H9 (cell line): Measurements from ENCODE around the gene ANKRD16. TPM values are rescaled to one million over a fixed set of nuclear protein-coding genes. Genes with fewer than 3 reads are reported as not detected.

Experiments used
- DNase-seq: peaks from one replicate; pipeline ENCODE4 v3.0.0-alpha.2; 2017
- H2AFZ ChIP-seq: one replicate; pipeline ENCODE4 v1.6.1; 2013; ENCODE audit warnings: mild to moderate bottlenecking, low read length, control low read depth, moderate library complexity
- H2AK5ac ChIP-seq: 2 replicates; pipeline ENCODE4 v1.6.1; 2013; ENCODE audit warnings: low read length, control low read depth, mixed read lengths; ENCODE audit not compliant: insufficient read length
- H2BK120ac ChIP-seq: one replicate; pipeline ENCODE4 v1.6.1; 2013; ENCODE audit warnings: low read depth, mild to moderate bottlenecking, low read length, control low read depth, inconsistent platforms; ENCODE audit not compliant: poor library complexity, severe bottlenecking
- H2BK12ac ChIP-seq: 2 replicates; pipeline ENCODE4 v1.6.1; 2013; ENCODE audit warnings: low read length, control low read depth, mixed read lengths, low read depth; ENCODE audit not compliant: insufficient read length
- H2BK15ac ChIP-seq: 2 replicates; pipeline ENCODE4 v1.6.1; 2013; ENCODE audit warnings: low read depth, low read length, control low read depth
- H2BK20ac ChIP-seq: one replicate; pipeline ENCODE4 v1.6.1; 2013; ENCODE audit warnings: low read depth, mild to moderate bottlenecking, low read length, control low read depth, inconsistent platforms; ENCODE audit not compliant: poor library complexity, severe bottlenecking
- H2BK5ac ChIP-seq: 2 replicates; pipeline ENCODE4 v1.6.1; 2013; ENCODE audit warnings: low read length, control low read depth, mixed read lengths; ENCODE audit not compliant: insufficient read length
- H3K14ac ChIP-seq: 2 replicates; pipeline ENCODE4 v1.6.1; 2013; ENCODE audit warnings: low read length, control low read depth; ENCODE audit not compliant: insufficient read depth
- H3K18ac ChIP-seq: 2 replicates; pipeline ENCODE4 v1.6.1; 2013; ENCODE audit warnings: low read depth, mild to moderate bottlenecking, mixed read lengths, low read length, control low read depth; ENCODE audit not compliant: insufficient read length
- H3K23ac ChIP-seq: 2 replicates; pipeline ENCODE4 v1.6.1; 2013; ENCODE audit warnings: low read length, control low read depth, mixed read lengths, low read depth; ENCODE audit not compliant: insufficient read length
- H3K23me2 ChIP-seq: 2 replicates; pipeline ENCODE4 v1.6.1; 2013; ENCODE audit warnings: low read depth, mild to moderate bottlenecking, mixed read lengths, low read length, control low read depth; ENCODE audit not compliant: insufficient read length, poor library complexity, severe bottlenecking
- H3K27ac ChIP-seq: 2 replicates; pipeline ENCODE4 v1.5.1; 2013; ENCODE audit warnings: low read length, control low read depth, mixed read lengths, low read depth; ENCODE audit not compliant: insufficient read length
- H3K27me3 ChIP-seq: 2 replicates; pipeline ENCODE4 v1.6.1; 2013; ENCODE audit warnings: low read length, control low read depth, inconsistent platforms; ENCODE audit not compliant: insufficient read depth
- H3K4ac ChIP-seq: 2 replicates; pipeline ENCODE4 v1.6.1; 2013; ENCODE audit warnings: low read depth, mild to moderate bottlenecking, control low read depth, inconsistent platforms, low read length, moderate library complexity
- H3K4me1 ChIP-seq: 2 replicates; pipeline ENCODE4 v1.6.1; 2013; ENCODE audit warnings: low read length, control low read depth, inconsistent platforms; ENCODE audit not compliant: insufficient read depth
- H3K4me2 ChIP-seq: 2 replicates; pipeline ENCODE4 v1.6.1; 2013; ENCODE audit warnings: low read length, control low read depth, mixed read lengths; ENCODE audit not compliant: insufficient read length, insufficient read depth
- H3K56ac ChIP-seq: 2 replicates; pipeline ENCODE4 v1.6.1; 2013; ENCODE audit warnings: low read depth, mild to moderate bottlenecking, mixed read lengths, low read length, control low read depth; ENCODE audit not compliant: insufficient read length
- H3K79me1 ChIP-seq: 2 replicates; pipeline ENCODE4 v1.6.1; 2013; ENCODE audit warnings: low read depth, mild to moderate bottlenecking, moderate library complexity, low read length, control low read depth, inconsistent platforms; ENCODE audit not compliant: insufficient read depth, poor library complexity, severe bottlenecking
- H3K79me2 ChIP-seq: 2 replicates; pipeline ENCODE4 v1.6.1; 2013; ENCODE audit warnings: low read length, control low read depth, inconsistent platforms; ENCODE audit not compliant: insufficient read depth
- H3K9ac ChIP-seq: 2 replicates; pipeline ENCODE4 v1.6.1; 2013; ENCODE audit warnings: low read length, control low read depth, mixed read lengths; ENCODE audit not compliant: insufficient read length; ENCODE audit errors: extremely low read depth
- H3K9me3 ChIP-seq: one replicate; pipeline ENCODE4 v1.6.1; 2013; ENCODE audit warnings: low read depth, low read length, inconsistent platforms; ENCODE audit not compliant: control insufficient read depth
- H3T11ph ChIP-seq: one replicate; pipeline ENCODE4 v1.6.1; 2013; ENCODE audit warnings: mild to moderate bottlenecking, low read length, control low read depth, inconsistent platforms
- H4K20me1 ChIP-seq: one replicate; pipeline ENCODE4 v1.6.1; 2013; ENCODE audit not compliant: control insufficient read depth, insufficient read length, insufficient read depth
- H4K5ac ChIP-seq: 2 replicates; pipeline ENCODE4 v1.6.1; 2013; ENCODE audit warnings: low read depth, mild to moderate bottlenecking, mixed read lengths, low read length, control low read depth; ENCODE audit not compliant: insufficient read length
- H4K8ac ChIP-seq: replicated peaks from 2 replicates; pipeline ENCODE4 v1.6.1; 2013; ENCODE audit warnings: low read length, control low read depth, mixed read lengths, low read depth; ENCODE audit not compliant: insufficient read length
- H4K91ac ChIP-seq: 2 replicates; pipeline ENCODE4 v1.6.1; 2013; ENCODE audit warnings: low read depth, mild to moderate bottlenecking, moderate library complexity, mixed read lengths, low read length, control low read depth; ENCODE audit not compliant: insufficient read length
- H3K27ac Mint-ChIP-seq, 3 experiments: 2 replicates in 2 of 3; 3 replicates in 1 of 3; pipeline ENCODE4 v1.8.0; 2020 to 2021; ENCODE audit warnings: mixed read lengths in 3 of 3, mild to moderate bottlenecking in 1 of 3, moderate library complexity in 1 of 3
- H3K27me3 Mint-ChIP-seq: 2 replicates; pipeline ENCODE4 v1.8.0; 2021; ENCODE audit warnings: low read depth, mild to moderate bottlenecking, moderate library complexity, mixed read lengths
- H3K36me3 Mint-ChIP-seq, 3 experiments: 2 replicates in 2 of 3; 3 replicates in 1 of 3; pipeline ENCODE4 v1.8.0; 2020 to 2021; ENCODE audit warnings: low read depth in 3 of 3, mixed read lengths in 3 of 3; ENCODE audit not compliant: insufficient read depth in 1 of 3
- H3K4me1 Mint-ChIP-seq, 2 experiments: 2 replicates each; pipeline ENCODE4 v1.8.0; 2020; ENCODE audit warnings: mixed read lengths in 2 of 2
- H3K4me3 Mint-ChIP-seq, 2 experiments: 2 replicates in 1 of 2; 3 replicates in 1 of 2; pipeline ENCODE4 v1.8.0; 2020 to 2021; ENCODE audit warnings: mild to moderate bottlenecking in 2 of 2, mixed read lengths in 2 of 2, moderate library complexity in 1 of 2
- H3K9me3 Mint-ChIP-seq, 2 experiments: 2 replicates in 1 of 2; 3 replicates in 1 of 2; pipeline ENCODE4 v1.8.0; 2020; ENCODE audit warnings: mild to moderate bottlenecking in 2 of 2, mixed read lengths in 2 of 2, moderate library complexity in 1 of 2
- WGBS: extraction: QIAGEN DNeasy Blood & Tissue Kit; methylation state at CpG from one replicate; pipeline ENCODE4 v1.1.7; 2013; ENCODE audit warnings: missing lambda C conversion rate, low lambda C conversion rate, mixed read lengths; ENCODE audit not compliant: insufficient read length; ENCODE audit errors: extremely low coverage; 5-methylcytosine and 5-hydroxymethylcytosine counted together
- total RNA-seq: library from RNA; stranded (reverse); gene quantifications from 2 replicates; pipeline ENCODE4 v1.2.1, GENCODE V29; 2021
- TF ChIP-seq, protein P1 (sequence below): fragments of 200-600 bp; sonication (generic); conservative IDR thresholded peaks from 3 replicates; pipeline ENCODE4 v1.8.0; 2021; ENCODE audit warnings: antibody characterized with exemption, mild to moderate bottlenecking

ANKRD16 gene
- total RNA-seq, 1 experiment from 2014 or later: 11.4 TPM

DNA sequence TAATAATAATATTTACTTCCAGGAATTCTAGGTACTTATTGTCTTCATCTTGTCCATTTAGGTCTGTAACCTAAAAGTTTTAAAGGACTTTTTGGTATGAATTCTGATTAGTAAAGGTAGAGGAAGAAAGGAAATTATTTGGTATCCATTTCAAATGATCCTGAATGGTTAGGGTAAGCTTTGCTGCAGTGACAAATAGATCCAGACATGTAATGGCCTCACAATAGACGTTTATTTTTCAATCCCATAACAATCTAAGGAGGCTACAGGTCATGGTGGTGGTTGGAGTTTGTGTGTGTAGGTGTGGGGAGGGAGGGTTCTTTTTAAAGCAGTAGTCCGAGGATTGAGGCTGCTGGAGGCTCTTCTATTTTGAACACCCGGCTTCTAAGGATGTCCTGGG, 5.7 kb upstream of the ANKRD16 start:
- Histone ChIP-seq H3K4ac (no peak overlapping the region), H2BK20ac (no peak overlapping the region), H2AFZ (no peak overlapping the region), H3K56ac (no peak overlapping the region), H3K27ac (no peak overlapping the region), H2BK15ac (no peak overlapping the region), H3K9me3 (no peaks in the 10 kb centered on the region), H3T11ph (no peak overlapping the region), H4K5ac (no peak overlapping the region), H2BK5ac (no peak overlapping the region), H3K79me2 (peaks cover 11% of the 10 kb centered on the region; the same call in 1 of the 2 replicates), H3K23ac (no peak overlapping the region), H4K8ac (no peak overlapping the region), H2BK12ac (no peak overlapping the region), H3K4me2 (no peak overlapping the region), H4K20me1 (no peaks in the 10 kb centered on the region), H4K91ac (no peak overlapping the region), H3K9ac (no peak overlapping the region), H2AK5ac (no peak overlapping the region), H3K23me2 (peaks cover 5% of the 10 kb centered on the region), H3K4me1 (no peaks in the 10 kb centered on the region), H3K18ac (no peak overlapping the region), H3K79me1 (no peaks in the 10 kb centered on the region), H2BK120ac (no peak overlapping the region), H3K14ac (no peak overlapping the region), H3K27me3 (no peaks in the 10 kb centered on the region)
- peak overlapping the region in 2 of 3 experiments; percentile 17 to 66; a peak in 2 of 7 replicates for H3K27ac Mint-ChIP-seq
- TF ChIP-seq, protein P1, sequence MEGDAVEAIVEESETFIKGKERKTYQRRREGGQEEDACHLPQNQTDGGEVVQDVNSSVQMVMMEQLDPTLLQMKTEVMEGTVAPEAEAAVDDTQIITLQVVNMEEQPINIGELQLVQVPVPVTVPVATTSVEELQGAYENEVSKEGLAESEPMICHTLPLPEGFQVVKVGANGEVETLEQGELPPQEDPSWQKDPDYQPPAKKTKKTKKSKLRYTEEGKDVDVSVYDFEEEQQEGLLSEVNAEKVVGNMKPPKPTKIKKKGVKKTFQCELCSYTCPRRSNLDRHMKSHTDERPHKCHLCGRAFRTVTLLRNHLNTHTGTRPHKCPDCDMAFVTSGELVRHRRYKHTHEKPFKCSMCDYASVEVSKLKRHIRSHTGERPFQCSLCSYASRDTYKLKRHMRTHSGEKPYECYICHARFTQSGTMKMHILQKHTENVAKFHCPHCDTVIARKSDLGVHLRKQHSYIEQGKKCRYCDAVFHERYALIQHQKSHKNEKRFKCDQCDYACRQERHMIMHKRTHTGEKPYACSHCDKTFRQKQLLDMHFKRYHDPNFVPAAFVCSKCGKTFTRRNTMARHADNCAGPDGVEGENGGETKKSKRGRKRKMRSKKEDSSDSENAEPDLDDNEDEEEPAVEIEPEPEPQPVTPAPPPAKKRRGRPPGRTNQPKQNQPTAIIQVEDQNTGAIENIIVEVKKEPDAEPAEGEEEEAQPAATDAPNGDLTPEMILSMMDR: no peak
- peaks cover 29 to 57% (median 49%) of the 10 kb centered on the region in 3 experiments; a peak in 6 of 7 replicates for H3K36me3 Mint-ChIP-seq
- H3K27me3 Mint-ChIP-seq: no peaks in the 10 kb centered on the region
- DNase-seq: no peak
- no CpG with 5 or more reads among the region's 3 CpGs for WGBS
- H3K4me1 Mint-ChIP-seq: peaks cover 19 to 28% of the 10 kb centered on the region in 2 experiments
- no peak overlapping the region; a peak in 1 of 5 replicates for H3K4me3 Mint-ChIP-seq
- no peaks in the 10 kb centered on the region for H3K9me3 Mint-ChIP-seq
